Transverse colon (tissue), 4 donors: ENCODE results near the gene SV2A. TPM values are rescaled to one million over a fixed set of nuclear protein-coding genes. Genes with fewer than 3 reads are reported as not detected.

Experiments used
- DNase-seq: peaks from one replicate; pipeline ENCODE4 v3.0.0-alpha.2; 2019
- H3K27ac ChIP-seq, 4 donors: fragments of 200-600 bp; sonication (generic); 2 replicates each; pipeline ENCODE4 v1.5.1; 2016 to 2018; ENCODE audit warnings: inconsistent platforms in 4 of 4
- H3K27me3 ChIP-seq: fragments of 200-600 bp; sonication (generic); 2 replicates; pipeline ENCODE4 v1.5.1; 2017; ENCODE audit warnings: inconsistent platforms
- H3K36me3 ChIP-seq, 4 donors: fragments of 200-600 bp; sonication (generic); 2 replicates each; pipeline ENCODE4 v1.5.1; 2017 to 2019; ENCODE audit warnings: inconsistent platforms in 4 of 4
- H3K4me1 ChIP-seq, 4 donors: fragments of 200-600 bp; sonication (generic); 2 replicates each; pipeline ENCODE4 v1.5.1; 2017 to 2020; ENCODE audit warnings: inconsistent platforms in 4 of 4
- H3K4me3 ChIP-seq, 4 donors: fragments of 200-600 bp; sonication (generic); 1 replicate in 1 of 4; 2 replicates in 3 of 4; pipeline versions ENCODE4 v1.5.1 to v1.6.1; 2017 to 2019; ENCODE audit warnings: inconsistent platforms in 4 of 4
- H3K9me3 ChIP-seq, 2 donors: fragments of 200-600 bp; sonication (generic); 2 replicates each; pipeline ENCODE4 v1.5.1; 2017 to 2019; ENCODE audit warnings: inconsistent platforms in 2 of 2
- CTCF ChIP-seq, 5 experiments: fragments of 200-600 bp in 3 of 5; fragments of 450-650 bp in 2 of 5; sonication (generic) in 3 of 5; IDR thresholded peaks; 1 replicate in 2 of 5; 2 replicates in 3 of 5; pipeline ENCODE4 v1.5.1; 2016 to 2017; ENCODE audit warnings: antibody characterized with exemption in 5 of 5, inconsistent platforms in 3 of 5, mild to moderate bottlenecking in 2 of 5, moderate library complexity in 1 of 5
- EP300 ChIP-seq: sonication (generic); formaldehyde crosslinking; IDR thresholded peaks from one replicate; pipeline ENCODE4 v1.6.1; 2017; ENCODE audit warnings: antibody characterized with exemption, low read depth
- POLR2A ChIP-seq: fragments of 450-650 bp; IDR thresholded peaks from one replicate; pipeline ENCODE4 v1.6.1; 2016; ENCODE audit warnings: antibody characterized with exemption, mild to moderate bottlenecking, moderate library complexity
- POLR2AphosphoS5 ChIP-seq, 3 donors: sonication (generic); formaldehyde crosslinking; IDR thresholded peaks; one replicate each; pipeline ENCODE4 v1.6.1; 2016; ENCODE audit warnings: antibody characterized with exemption in 3 of 3
- WGBS, 2 donors: methylation state at CpG; one replicate each; pipeline ENCODE4 v1.1.5; 2018; ENCODE audit warnings: low coverage in 1 of 2; 5-methylcytosine and 5-hydroxymethylcytosine counted together
- in situ Hi-C, 4 donors: fragments of 200-750 bp; cut with MboI; loops; one replicate each; pipeline versions ENCODE4 v1.15.0 to v1.15.1; 2017; ENCODE audit warnings: low sequenced_read_pairs in 3 of 4, low pct_ligation_motif_present in 1 of 4, low pct_unique_long_range_greater_than_20kb in 1 of 4
- intact Hi-C: fragments of 100-400 bp; cut with DNase I; formaldehyde crosslinking; loops from one replicate; pipeline ENCODE4 v1.15.1; 2023; ENCODE audit warnings: low total_unique reads
- total RNA-seq, 4 donors: library from RNA; depleted of rRNA; stranded (reverse); fragments of >200 nt; gene quantifications; one replicate each; pipeline ENCODE4 v1.1.0, GENCODE V29; 2016

SV2A gene
- total RNA-seq, 4 donors from 2014 or later, result 0.40 to 2.5 (median 1.5) TPM

- H3K4me3 ChIP-seq, result peak overlapping the region in 3 of 4 donors; percentile 49 to 79 (median 70)
- intact Hi-C loops, result no loop called here
- no peak for DNase-seq
- peaks cover 0 to 12% (median 4%) of the 10 kb centered on the region in 4 donors for H3K36me3 ChIP-seq
- no peak for TF ChIP-seq CTCF (IDR thresholded peaks at IDR 0.05)
- TF ChIP-seq EP300, result no peak
- no peak for TF ChIP-seq POLR2A
- TF ChIP-seq POLR2AphosphoS5 (IDR thresholded peaks at IDR 0.05), result no peak
- no peaks in the 10 kb centered on the region for H3K27me3 ChIP-seq
- in situ Hi-C loops, result no loop called here
- H3K9me3 ChIP-seq, result no peaks in the 10 kb centered on the region
- WGBS, 2 donors, result 76 to 80% methylated on average over 2 of the region's 2 CpGs
- H3K4me1 ChIP-seq, result peaks cover 19 to 89% (median 55%) of the 10 kb centered on the region in 4 donors
- peak overlapping the region; percentile 77 to 96 (median 93) for H3K27ac ChIP-seq
Observed at GRCh38 chr1:149934356-149934755, 16.7 kb upstream of the SV2A start.

DNA sequence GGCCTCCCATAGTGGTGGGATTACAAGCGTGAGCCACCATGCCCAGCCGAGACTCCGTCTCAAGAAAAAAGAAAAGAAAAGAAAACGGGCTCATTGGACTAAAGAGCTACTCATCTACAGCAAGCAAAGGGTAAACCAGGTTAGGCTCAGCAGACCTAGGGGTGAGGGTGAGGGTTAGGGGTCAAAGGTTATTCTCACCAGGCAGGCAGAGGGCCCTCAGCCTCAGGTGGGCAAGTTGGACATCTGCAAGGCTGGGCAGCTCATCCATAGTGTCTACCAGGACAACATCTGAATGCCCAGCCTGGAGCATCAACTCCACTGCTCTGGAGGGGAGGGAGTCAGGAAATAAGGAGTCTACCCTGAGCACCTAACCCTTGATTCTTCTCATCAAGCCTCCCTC is 15.6 kb upstream of the SV2A start:
- intact Hi-C loops (no loop called here), in situ Hi-C loops (no loop called here)
- Histone ChIP-seq H3K27me3 (no peaks in the 10 kb centered on the region), H3K27ac (peak overlapping the region; percentile 77 to 96 (median 96)), H3K4me3 (peak overlapping the region in 1 of 4 donors; percentile 79), H3K4me1 (peaks cover 21 to 90% (median 59%) of the 10 kb centered on the region in 4 donors), H3K36me3 (peaks cover 0 to 14% (median 4%) of the 10 kb centered on the region in 4 donors), H3K9me3 (no peaks in the 10 kb centered on the region)
- WGBS, 2 donors, result 88 to 94% methylated on average over 4 of the region's 4 CpGs
- DNase-seq, result no peak
- TF ChIP-seq CTCF (IDR thresholded peaks at IDR 0.05) (no peak), POLR2AphosphoS5 (IDR thresholded peaks at IDR 0.05) (no peak), EP300 (no peak), POLR2A (no peak)

GRCh38 chr1:149932474-149932873 is 14.8 kb upstream of the SV2A start:
- Histone ChIP-seq H3K4me1 (peaks cover 15 to 86% (median 54%) of the 10 kb centered on the region in 4 donors), H3K36me3 (peaks cover 0 to 14% (median 4%) of the 10 kb centered on the region in 4 donors), H3K4me3 (peak overlapping the region in 1 of 4 donors; percentile 79), H3K9me3 (no peaks in the 10 kb centered on the region), H3K27me3 (no peaks in the 10 kb centered on the region), H3K27ac (peak overlapping the region; percentile 77 to 96 (median 96))
- in situ Hi-C loops, result no loop called here
- DNase-seq, result peak; percentile 60
- no peak for TF ChIP-seq EP300
- peak in 1 of 3 donors; percentile 53 for TF ChIP-seq POLR2AphosphoS5 (IDR thresholded peaks at IDR 0.05)
- TF ChIP-seq POLR2A, result peak; percentile 55
- no peak for TF ChIP-seq CTCF (IDR thresholded peaks at IDR 0.05)
- intact Hi-C loops, result no loop called here
- WGBS, 2 donors, result 34 to 58% methylated on average over 8 of the region's 8 CpGs

DNA sequence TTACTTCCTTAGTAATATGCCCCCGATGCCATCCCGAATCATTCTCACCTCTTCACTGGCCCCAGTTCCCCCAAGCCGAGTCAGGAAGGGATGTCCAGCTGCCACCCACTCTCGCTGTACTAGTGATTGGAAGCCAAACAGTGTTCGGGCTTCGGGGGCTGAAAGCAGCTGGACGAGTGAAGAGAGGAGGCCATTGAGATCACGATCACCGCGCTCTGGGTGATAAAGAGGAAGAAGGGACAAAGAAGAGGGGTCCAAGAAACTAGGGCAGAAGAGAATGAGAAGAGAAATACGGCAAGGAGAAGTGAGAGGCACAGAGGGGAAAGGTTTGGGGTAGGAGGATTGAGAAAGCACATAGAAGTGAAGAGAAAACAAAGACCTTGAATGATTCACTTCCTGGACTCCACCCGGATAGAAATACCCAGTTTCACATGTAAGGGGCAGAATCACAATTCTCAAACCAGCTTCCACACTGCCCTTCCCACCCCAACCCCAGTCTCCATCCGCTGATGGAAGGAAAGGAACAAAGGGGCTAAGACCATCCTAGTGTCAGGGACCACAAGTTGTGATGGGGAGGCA is 13.7 kb upstream of the SV2A start:
- Histone ChIP-seq H3K27me3 (no peaks in the 10 kb centered on the region), H3K36me3 (peaks cover 0 to 19% (median 6%) of the 10 kb centered on the region in 4 donors), H3K4me1 (peaks cover 16 to 87% (median 55%) of the 10 kb centered on the region in 4 donors), H3K27ac (peak overlapping the region; percentile 77 to 96 (median 96)), H3K9me3 (no peaks in the 10 kb centered on the region), H3K4me3 (peak overlapping the region in 1 of 4 donors; percentile 35)
- TF ChIP-seq EP300 (no peak), CTCF (IDR thresholded peaks at IDR 0.05) (no peak), POLR2AphosphoS5 (IDR thresholded peaks at IDR 0.05) (no peak), POLR2A (no peak)
- 50 to 87% methylated on average over 1 to 13 of the region's 13 CpGs for WGBS, 2 donors
- in situ Hi-C loops (no loop called here), intact Hi-C loops (no loop called here)
- no peak for DNase-seq
